ENCODE results near the gene ZBP1. TPM values are rescaled to one million over a fixed set of nuclear protein-coding genes. Genes with fewer than 3 reads are reported as not detected.

Gene ZBP1
- total RNA-seq, 1 donor from 2014 or later: not detected

GRCh38 chr20:57590485-57591288 lies 29.5 kb downstream of the ZBP1 start:
- no peak overlapping the region for H3K27ac Mint-ChIP-seq
- peaks cover 27% of the 10 kb centered on the region for H3K27me3 Mint-ChIP-seq
- no peak for DNase-seq (ENCODE audit: low spot score, unreplicated experiment)
- no peaks in the 10 kb centered on the region for H3K9me3 Mint-ChIP-seq (ENCODE audit: low read depth)
- no peaks in the 10 kb centered on the region for H3K36me3 Mint-ChIP-seq (ENCODE audit: insufficient read depth)
- TF ChIP-seq CTCF (IDR thresholded peaks at IDR 0.05; ENCODE audit: unreplicated experiment): no peak
- no peak overlapping the region for H3K4me3 Mint-ChIP-seq (ENCODE audit: low read depth)
- H3K4me1 Mint-ChIP-seq (ENCODE audit: low read depth): peaks cover 8% of the 10 kb centered on the region

GRCh38 chr20:57589728-57590484 lies 30.3 kb downstream of the ZBP1 start:
- Mint-ChIP-seq H3K4me3 (ENCODE audit: low read depth) (no peak overlapping the region), H3K9me3 (ENCODE audit: low read depth) (no peaks in the 10 kb centered on the region), H3K27ac (no peak overlapping the region), H3K4me1 (ENCODE audit: low read depth) (peaks cover 7% of the 10 kb centered on the region), H3K36me3 (ENCODE audit: insufficient read depth) (no peaks in the 10 kb centered on the region), H3K27me3 (peaks cover 32% of the 10 kb centered on the region)
- DNase-seq (ENCODE audit: low spot score, unreplicated experiment): no peak
- no peak for TF ChIP-seq CTCF (IDR thresholded peaks at IDR 0.05; ENCODE audit: unreplicated experiment)

- no peak for TF ChIP-seq CTCF (IDR thresholded peaks at IDR 0.05; ENCODE audit: unreplicated experiment)
- H3K9me3 Mint-ChIP-seq (ENCODE audit: low read depth): no peaks in the 10 kb centered on the region
- DNase-seq (ENCODE audit: low spot score, unreplicated experiment): no peak
- H3K27me3 Mint-ChIP-seq: peaks cover 32% of the 10 kb centered on the region
- no peak overlapping the region for H3K4me3 Mint-ChIP-seq (ENCODE audit: low read depth)
- no peaks in the 10 kb centered on the region for H3K36me3 Mint-ChIP-seq (ENCODE audit: insufficient read depth)
- peaks cover 1% of the 10 kb centered on the region for H3K4me1 Mint-ChIP-seq (ENCODE audit: low read depth)
- no peak overlapping the region for H3K27ac Mint-ChIP-seq
Measured at GRCh38 chr20:57589123-57589727, 31.0 kb downstream of the ZBP1 start.

GRCh38 chr20:57588596-57588995 lies 31.6 kb downstream of the ZBP1 start:
- Mint-ChIP-seq H3K36me3 (ENCODE audit: insufficient read depth) (no peaks in the 10 kb centered on the region), H3K9me3 (ENCODE audit: low read depth) (no peaks in the 10 kb centered on the region), H3K27me3 (peaks cover 30% of the 10 kb centered on the region), H3K27ac (no peak overlapping the region), H3K4me3 (ENCODE audit: low read depth) (no peak overlapping the region), H3K4me1 (ENCODE audit: low read depth) (peaks cover 1% of the 10 kb centered on the region)
- DNase-seq (ENCODE audit: low spot score, unreplicated experiment): no peak
- no peak for TF ChIP-seq CTCF (IDR thresholded peaks at IDR 0.05; ENCODE audit: unreplicated experiment)

- no peak for TF ChIP-seq CTCF (IDR thresholded peaks at IDR 0.05; ENCODE audit: unreplicated experiment)
- Mint-ChIP-seq H3K36me3 (ENCODE audit: insufficient read depth) (no peaks in the 10 kb centered on the region), H3K27me3 (peaks cover 27% of the 10 kb centered on the region), H3K4me3 (ENCODE audit: low read depth) (no peak overlapping the region), H3K4me1 (ENCODE audit: low read depth) (peaks cover 3% of the 10 kb centered on the region), H3K27ac (no peak overlapping the region), H3K9me3 (ENCODE audit: low read depth) (no peaks in the 10 kb centered on the region)
- DNase-seq (ENCODE audit: low spot score, unreplicated experiment): no peak
Measured at GRCh38 chr20:57587989-57588377, 32.2 kb downstream of the ZBP1 start.

All from progenitor cell of endocrine pancreas (in vitro differentiated cells).